Ishikawa (cell line): ENCODE measurements around the gene NYNRIN.

Experiments
- CEBPB ChIP-seq: IDR thresholded peaks from 2 replicates; pipeline ENCODE4 v1.6.1; 2012
- CREB1 ChIP-seq: IDR thresholded peaks from 2 replicates; pipeline ENCODE4 v1.6.1; 2012; ENCODE audit warnings: low read depth
- EGR1 ChIP-seq: IDR thresholded peaks from 2 replicates; pipeline ENCODE4 v1.6.1; 2012
- EP300 ChIP-seq: IDR thresholded peaks from 2 replicates; pipeline ENCODE4 v1.6.1; 2012; ENCODE audit warnings: borderline replicate concordance
- FOXM1 ChIP-seq: IDR thresholded peaks from 2 replicates; pipeline ENCODE4 v1.6.1; 2012; ENCODE audit warnings: low read depth, borderline replicate concordance
- MAX ChIP-seq: IDR thresholded peaks from 2 replicates; pipeline ENCODE4 v1.6.1; 2012
- NFIC ChIP-seq: IDR thresholded peaks from 2 replicates; pipeline ENCODE4 v1.6.1; 2012
- RAD21 ChIP-seq: IDR thresholded peaks from 2 replicates; pipeline ENCODE4 v1.6.1; 2012; ENCODE audit warnings: low read depth
- TAF1 ChIP-seq: IDR thresholded peaks from 2 replicates; pipeline ENCODE4 v1.6.1; 2012; ENCODE audit warnings: low read depth, mild to moderate bottlenecking
- TCF12 ChIP-seq: IDR thresholded peaks from 2 replicates; pipeline ENCODE4 v1.6.1; 2012; ENCODE audit warnings: low read depth
- TEAD4 ChIP-seq: IDR thresholded peaks from 2 replicates; pipeline ENCODE4 v1.6.1; 2012
- USF1 ChIP-seq: IDR thresholded peaks from 2 replicates; pipeline ENCODE4 v1.6.1; 2012
- YY1 ChIP-seq: IDR thresholded peaks from 2 replicates; pipeline ENCODE4 v1.6.1; 2012; ENCODE audit warnings: low read depth
- ZBTB7A ChIP-seq: IDR thresholded peaks from 2 replicates; pipeline ENCODE4 v1.6.1; 2012; ENCODE audit warnings: low read depth
- TF ChIP-seq, protein P1 (sequence below): IDR thresholded peaks from 2 replicates; pipeline ENCODE4 v1.6.1; 2012; ENCODE audit warnings: low read depth, mild to moderate bottlenecking

The NYNRIN gene

DNA sequence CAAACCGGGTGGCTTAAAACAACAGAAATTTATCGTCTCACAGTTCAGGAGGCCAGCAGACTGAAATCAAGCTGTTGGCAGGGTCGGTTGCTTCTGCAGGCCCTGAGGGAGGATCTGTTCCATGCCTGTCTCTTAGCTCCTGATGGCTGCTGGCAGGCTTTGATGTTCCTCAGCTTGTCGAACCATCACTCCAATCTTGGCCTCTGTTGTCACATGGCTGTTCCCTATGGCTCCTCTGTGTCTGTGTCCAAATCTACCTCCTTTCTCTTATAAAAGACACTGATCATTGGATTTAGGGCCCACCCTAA, 16.8 kb upstream of the NYNRIN start:
- TF ChIP-seq RAD21: no peak

- no peak for TF ChIP-seq EP300
- TF ChIP-seq, protein P1, sequence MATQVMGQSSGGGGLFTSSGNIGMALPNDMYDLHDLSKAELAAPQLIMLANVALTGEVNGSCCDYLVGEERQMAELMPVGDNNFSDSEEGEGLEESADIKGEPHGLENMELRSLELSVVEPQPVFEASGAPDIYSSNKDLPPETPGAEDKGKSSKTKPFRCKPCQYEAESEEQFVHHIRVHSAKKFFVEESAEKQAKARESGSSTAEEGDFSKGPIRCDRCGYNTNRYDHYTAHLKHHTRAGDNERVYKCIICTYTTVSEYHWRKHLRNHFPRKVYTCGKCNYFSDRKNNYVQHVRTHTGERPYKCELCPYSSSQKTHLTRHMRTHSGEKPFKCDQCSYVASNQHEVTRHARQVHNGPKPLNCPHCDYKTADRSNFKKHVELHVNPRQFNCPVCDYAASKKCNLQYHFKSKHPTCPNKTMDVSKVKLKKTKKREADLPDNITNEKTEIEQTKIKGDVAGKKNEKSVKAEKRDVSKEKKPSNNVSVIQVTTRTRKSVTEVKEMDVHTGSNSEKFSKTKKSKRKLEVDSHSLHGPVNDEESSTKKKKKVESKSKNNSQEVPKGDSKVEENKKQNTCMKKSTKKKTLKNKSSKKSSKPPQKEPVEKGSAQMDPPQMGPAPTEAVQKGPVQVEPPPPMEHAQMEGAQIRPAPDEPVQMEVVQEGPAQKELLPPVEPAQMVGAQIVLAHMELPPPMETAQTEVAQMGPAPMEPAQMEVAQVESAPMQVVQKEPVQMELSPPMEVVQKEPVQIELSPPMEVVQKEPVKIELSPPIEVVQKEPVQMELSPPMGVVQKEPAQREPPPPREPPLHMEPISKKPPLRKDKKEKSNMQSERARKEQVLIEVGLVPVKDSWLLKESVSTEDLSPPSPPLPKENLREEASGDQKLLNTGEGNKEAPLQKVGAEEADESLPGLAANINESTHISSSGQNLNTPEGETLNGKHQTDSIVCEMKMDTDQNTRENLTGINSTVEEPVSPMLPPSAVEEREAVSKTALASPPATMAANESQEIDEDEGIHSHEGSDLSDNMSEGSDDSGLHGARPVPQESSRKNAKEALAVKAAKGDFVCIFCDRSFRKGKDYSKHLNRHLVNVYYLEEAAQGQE: no peak
- no peak for TF ChIP-seq TEAD4
- TF ChIP-seq NFIC: no peak
- TF ChIP-seq TCF12: no peak
- no peak for TF ChIP-seq ZBTB7A
- TF ChIP-seq YY1: no peak
- no peak for TF ChIP-seq CEBPB
- TF ChIP-seq CREB1: no peak
- TF ChIP-seq FOXM1: no peak
- no peak for TF ChIP-seq EGR1
- no peak for TF ChIP-seq MAX
- no peak for TF ChIP-seq TAF1
- no peak for TF ChIP-seq USF1
- no peak for TF ChIP-seq RAD21
Observed at GRCh38 chr14:24384169-24384568, 14.6 kb upstream of the NYNRIN start.

DNA sequence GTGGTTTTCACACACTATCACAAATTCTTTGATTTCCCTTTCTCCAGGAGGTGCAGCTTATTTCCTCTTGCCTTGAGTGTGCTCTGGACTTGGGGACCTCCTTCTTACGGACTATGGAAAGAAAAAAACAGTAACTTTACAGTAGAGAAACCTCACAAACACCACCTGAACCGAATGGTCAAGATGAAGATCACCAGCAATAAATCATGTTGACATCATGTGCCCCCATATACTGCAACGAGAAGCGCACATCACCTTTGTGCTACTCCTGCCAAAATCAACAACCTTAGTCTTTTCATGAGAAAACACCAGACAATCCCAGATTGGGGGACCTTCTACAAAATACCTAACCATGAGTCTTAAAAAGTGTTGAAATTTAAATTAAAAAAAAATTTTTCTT, 13.3 kb upstream of the NYNRIN start:
- TF ChIP-seq TAF1: no peak
- no peak for TF ChIP-seq YY1
- no peak for TF ChIP-seq EP300
- no peak for TF ChIP-seq RAD21
- no peak for TF ChIP-seq TEAD4
- TF ChIP-seq CREB1: no peak
- no peak for TF ChIP-seq USF1
- TF ChIP-seq EGR1: no peak
- TF ChIP-seq CEBPB: no peak
- no peak for TF ChIP-seq FOXM1
- no peak for TF ChIP-seq TCF12
- no peak for TF ChIP-seq MAX
- TF ChIP-seq ZBTB7A: no peak
- TF ChIP-seq NFIC: no peak
- TF ChIP-seq, protein P1: no peak

DNA sequence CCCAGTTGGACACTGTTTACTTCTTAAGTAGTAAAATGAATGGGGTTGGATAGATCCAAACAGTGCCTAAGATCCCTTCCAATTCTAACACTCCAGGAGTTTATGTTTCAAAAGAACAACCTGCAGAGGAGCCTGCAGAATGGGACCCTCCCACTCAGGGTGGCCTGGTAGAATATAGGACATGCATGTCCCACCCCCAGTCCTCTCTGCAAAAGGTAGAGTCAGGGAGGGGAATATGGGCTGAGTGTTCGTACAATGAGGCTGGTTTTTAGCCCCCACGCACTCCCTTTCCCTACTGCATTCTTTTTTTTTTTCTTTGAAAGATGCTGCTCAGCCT, 11.8 kb upstream of the NYNRIN start:
- no peak for TF ChIP-seq CEBPB
- TF ChIP-seq EP300: no peak

- TF ChIP-seq TCF12: no peak
- no peak for TF ChIP-seq CREB1
- no peak for TF ChIP-seq TAF1
- TF ChIP-seq YY1: no peak
- TF ChIP-seq NFIC: no peak
- no peak for TF ChIP-seq RAD21
- TF ChIP-seq, protein P1: no peak
Observed at GRCh38 chr14:24388474-24389179, 10.2 kb upstream of the NYNRIN start.
